Activated CD4-positive, alpha-beta T cell treated with anti-CD3 and anti-CD28 coated beads, Interleukin-2, amount 10 ng/mL, durations not matched to agents 24 days and 14 days (primary cell): ENCODE measurements around the gene SLC6A7. TPM values are rescaled to one million over a fixed set of nuclear protein-coding genes. Genes with fewer than 3 reads are reported as not detected.
A peak's percentile ranks its signal among the peaks of the same experiment; 100 is the strongest.

Source experiments
- DNase-seq: peaks from one replicate; pipeline ENCODE4 v3.0.0; 2022
- H3K27ac Mint-ChIP-seq: one replicate; pipeline ENCODE4 v1.8.0; 2022; ENCODE audit warnings: mild to moderate bottlenecking, mixed read lengths
- H3K27me3 Mint-ChIP-seq: one replicate; pipeline ENCODE4 v1.8.0; 2022; ENCODE audit warnings: mixed read lengths
- H3K36me3 Mint-ChIP-seq: one replicate; pipeline ENCODE4 v1.8.0; 2022; ENCODE audit warnings: low read depth, mild to moderate bottlenecking, mixed read lengths
- H3K4me1 Mint-ChIP-seq: one replicate; pipeline ENCODE4 v1.8.0; 2021; ENCODE audit warnings: mixed read lengths
- H3K4me3 Mint-ChIP-seq: one replicate; pipeline ENCODE4 v1.8.0; 2022; ENCODE audit warnings: mild to moderate bottlenecking, moderate library complexity, mixed read lengths
- H3K9me3 Mint-ChIP-seq: one replicate; pipeline ENCODE4 v1.8.0; 2021; ENCODE audit warnings: mixed read lengths
- intact Hi-C: fragments of 100-400 bp; cut with micrococcal nuclease; formaldehyde crosslinking; loops from one replicate; pipeline ENCODE4 v1.15.1; 2023
- total RNA-seq: library from RNA; stranded (reverse); gene quantifications from 2 replicates; pipeline ENCODE4 v1.2.3, GENCODE V29; 2022

SLC6A7 gene
- total RNA-seq, 1 donor from 2014 or later = not detected

- Mint-ChIP-seq H3K27ac (peak overlapping the region; percentile 82), H3K27me3 (peaks cover 7% of the 10 kb centered on the region), H3K36me3 (no peaks in the 10 kb centered on the region), H3K4me1 (peaks cover 28% of the 10 kb centered on the region), H3K4me3 (peak overlapping the region; percentile 42), H3K9me3 (no peaks in the 10 kb centered on the region)
- peak; percentile 80 for DNase-seq
- intact Hi-C loops = no loop called here
These were observed 40.2 kb upstream of the SLC6A7 start for GRCh38 chr5:150149618-150150017.

GRCh38 chr5:150152636-150153462, 37.0 kb upstream of the SLC6A7 start:
- DNase-seq = no peak
- H3K4me1 Mint-ChIP-seq = peaks cover 30% of the 10 kb centered on the region
- intact Hi-C loops = no loop called here
- H3K36me3 Mint-ChIP-seq = peaks cover 1% of the 10 kb centered on the region
- H3K27me3 Mint-ChIP-seq = peaks cover 31% of the 10 kb centered on the region
- H3K27ac Mint-ChIP-seq = no peak overlapping the region
- H3K4me3 Mint-ChIP-seq = no peak overlapping the region
- no peaks in the 10 kb centered on the region for H3K9me3 Mint-ChIP-seq

GRCh38 chr5:150153483-150153882, 36.4 kb upstream of the SLC6A7 start:
- Mint-ChIP-seq H3K27ac (no peak overlapping the region), H3K4me3 (no peak overlapping the region), H3K27me3 (peaks cover 31% of the 10 kb centered on the region), H3K9me3 (no peaks in the 10 kb centered on the region), H3K4me1 (peaks cover 28% of the 10 kb centered on the region), H3K36me3 (peaks cover 1% of the 10 kb centered on the region)
- DNase-seq = no peak
- intact Hi-C loops = no loop called here

DNA sequence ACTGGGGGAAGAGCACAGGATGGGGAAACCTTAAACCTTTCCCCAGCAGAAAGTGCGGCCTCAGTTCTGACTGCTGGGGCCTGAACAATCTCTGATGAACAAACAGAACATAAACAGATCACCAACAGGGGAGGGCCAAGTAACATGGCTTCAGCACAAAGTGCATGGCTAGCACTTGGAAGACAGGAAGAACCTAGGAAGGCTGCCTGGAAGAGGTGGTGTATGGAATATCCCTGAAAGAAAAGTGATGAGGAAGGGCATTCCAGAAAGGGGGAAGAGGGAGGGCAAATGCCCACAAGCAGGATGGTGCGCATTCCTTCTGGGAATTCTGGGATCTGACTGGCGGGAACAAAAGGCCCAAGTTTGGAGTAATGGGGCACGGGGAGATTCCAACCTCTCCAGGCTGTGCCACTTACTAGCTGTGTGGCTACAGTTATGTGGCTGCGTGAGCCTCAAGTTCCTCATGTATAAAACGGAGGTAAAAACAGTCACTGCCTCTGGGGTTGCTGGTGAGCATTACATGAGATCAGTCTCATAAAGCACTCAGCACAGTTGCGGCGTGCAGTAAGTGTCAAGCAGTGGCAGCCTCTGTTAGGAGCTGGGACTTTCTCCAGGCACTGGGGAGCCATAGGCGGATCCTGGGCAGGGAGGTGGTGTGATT, 35.8 kb upstream of the SLC6A7 start:
- peaks cover 1% of the 10 kb centered on the region for H3K36me3 Mint-ChIP-seq
- no peaks in the 10 kb centered on the region for H3K9me3 Mint-ChIP-seq
- H3K27me3 Mint-ChIP-seq = peaks cover 31% of the 10 kb centered on the region
- H3K27ac Mint-ChIP-seq = no peak overlapping the region
- peaks cover 23% of the 10 kb centered on the region for H3K4me1 Mint-ChIP-seq
- peak; percentile 65 for DNase-seq
- intact Hi-C loops = no loop called here
- peak overlapping the region; percentile 65 for H3K4me3 Mint-ChIP-seq

DNA sequence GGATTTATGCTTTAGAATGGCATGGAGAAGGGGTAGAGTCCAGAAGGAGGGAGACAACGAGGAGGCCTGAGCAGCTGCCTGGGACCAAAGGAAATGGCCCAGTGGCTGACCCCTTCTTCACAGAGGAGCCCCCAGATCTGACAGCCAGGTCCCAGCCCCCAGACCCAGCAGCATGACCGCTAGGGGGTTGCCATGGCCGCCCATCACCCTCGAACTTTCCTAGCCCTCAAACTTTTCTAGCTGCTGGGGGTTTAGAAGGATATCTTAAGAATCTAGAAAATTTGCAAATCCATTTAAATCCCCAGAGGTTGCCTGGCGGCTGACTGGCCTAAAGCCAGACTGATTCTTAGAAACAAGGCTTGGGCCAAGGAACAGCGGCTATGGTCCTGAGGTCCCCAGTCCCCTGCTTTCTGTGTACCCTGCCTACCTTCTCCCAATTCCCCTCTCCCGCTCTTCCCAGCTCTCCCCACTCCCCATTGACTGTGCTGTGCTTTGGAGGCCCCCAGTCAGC, 35.2 kb upstream of the SLC6A7 start:
- intact Hi-C loops = no loop called here
- Mint-ChIP-seq H3K4me3 (peak overlapping the region; percentile 65), H3K27ac (no peak overlapping the region), H3K9me3 (no peaks in the 10 kb centered on the region), H3K4me1 (peaks cover 17% of the 10 kb centered on the region), H3K36me3 (peaks cover 1% of the 10 kb centered on the region), H3K27me3 (peaks cover 31% of the 10 kb centered on the region)
- no peak for DNase-seq

DNA sequence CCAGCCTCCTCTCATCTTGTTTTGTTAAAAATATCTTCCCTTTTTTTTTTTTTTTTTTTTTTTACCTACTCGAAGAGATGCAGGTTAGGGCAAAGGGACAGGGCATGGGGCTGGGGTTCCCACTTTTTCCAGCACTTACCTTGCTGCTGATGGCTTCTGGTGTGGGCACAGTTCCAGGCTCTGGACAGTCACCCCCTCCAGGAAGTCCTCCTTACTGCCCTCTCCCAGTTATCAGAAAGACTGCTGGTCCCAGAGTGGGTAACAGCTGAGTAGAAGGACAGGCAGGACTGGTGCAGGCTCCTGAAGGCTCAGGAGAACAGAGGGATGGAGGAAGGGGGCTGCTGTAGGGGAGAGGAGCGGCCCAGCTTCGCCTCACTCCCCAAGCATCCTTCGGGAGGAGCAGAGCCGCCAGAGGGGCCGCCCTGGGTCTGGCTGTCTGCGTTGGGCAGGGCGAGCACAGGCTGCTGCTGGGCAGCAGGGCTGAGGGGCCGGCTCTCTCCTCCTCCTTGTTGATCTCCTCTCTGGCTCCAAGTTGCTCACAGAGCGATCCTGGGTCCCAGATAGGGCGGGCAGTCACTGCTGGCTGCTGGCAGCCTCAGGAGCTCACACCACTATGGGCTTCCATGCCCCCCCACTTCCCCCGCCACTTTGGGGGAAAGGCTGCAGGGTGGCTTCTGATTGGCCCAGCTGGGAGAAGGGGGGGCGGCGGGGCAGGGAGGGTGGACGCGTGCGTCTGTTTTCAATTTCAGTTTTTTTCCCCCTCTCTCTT, 34.4 kb upstream of the SLC6A7 start, which contains the start of gene PDGFRB:
PDGFRB (minus strand) TSS at position 588 of the 769 bp plus-strand sequence. CDS start 18,798 bp downstream, outside the sequence.
- intact Hi-C loops = no loop called here
- Mint-ChIP-seq H3K27me3 (peaks cover 31% of the 10 kb centered on the region), H3K9me3 (no peaks in the 10 kb centered on the region), H3K4me1 (peaks cover 11% of the 10 kb centered on the region), H3K4me3 (peak within 1 kb of the TSS; percentile 80), H3K36me3 (peaks cover 1% of the 10 kb centered on the region), H3K27ac (peak within 1 kb of the TSS; percentile 61)
- peak; percentile 73 for DNase-seq

DNA sequence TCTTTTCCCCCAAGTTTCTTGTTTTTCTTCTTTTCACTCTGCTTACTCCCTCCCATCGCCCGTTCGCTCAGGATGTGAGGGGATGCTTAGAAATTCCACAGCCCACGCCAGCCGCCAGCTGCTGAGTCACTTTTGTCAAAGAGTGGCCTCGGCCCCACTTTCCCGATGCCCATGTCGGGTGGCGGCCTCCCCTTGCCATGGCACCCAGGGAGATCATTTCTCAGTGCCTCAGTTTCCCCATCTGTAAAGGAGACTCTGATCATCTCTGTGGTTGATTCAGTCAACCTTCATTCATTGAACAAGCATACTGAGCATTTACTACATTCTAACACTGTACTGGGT, 33.9 kb upstream of the SLC6A7 start:
- H3K36me3 Mint-ChIP-seq = peaks cover 1% of the 10 kb centered on the region
- peak overlapping the region; percentile 80 for H3K4me3 Mint-ChIP-seq
- no peak for DNase-seq
- H3K9me3 Mint-ChIP-seq = no peaks in the 10 kb centered on the region
- peaks cover 31% of the 10 kb centered on the region for H3K27me3 Mint-ChIP-seq
- H3K27ac Mint-ChIP-seq = peak overlapping the region; percentile 61
- intact Hi-C loops = no loop called here
- H3K4me1 Mint-ChIP-seq = peaks cover 13% of the 10 kb centered on the region

DNA sequence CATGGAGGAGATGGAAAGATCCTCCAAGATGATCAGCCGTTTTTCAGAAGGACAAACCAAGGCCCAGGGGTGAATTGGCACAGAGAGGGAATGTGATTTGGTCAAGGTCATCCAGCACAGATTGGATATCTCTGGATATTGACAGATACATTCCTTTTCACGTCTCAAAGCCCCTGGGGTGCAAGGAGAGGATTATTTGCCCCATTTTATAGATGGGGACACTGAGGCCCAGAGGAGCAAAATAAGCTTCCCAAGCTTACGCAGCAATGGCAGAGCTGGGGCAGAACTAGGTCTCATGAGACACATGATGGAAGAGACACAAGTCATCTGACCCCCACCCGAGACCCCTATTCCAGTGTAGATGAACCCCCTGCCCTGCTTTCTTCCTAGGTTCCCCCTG, 33.3 kb upstream of the SLC6A7 start:
- no peak overlapping the region for H3K4me3 Mint-ChIP-seq
- H3K36me3 Mint-ChIP-seq = peaks cover 1% of the 10 kb centered on the region
- peaks cover 31% of the 10 kb centered on the region for H3K27me3 Mint-ChIP-seq
- H3K9me3 Mint-ChIP-seq = no peaks in the 10 kb centered on the region
- intact Hi-C loops = no loop called here
- no peak for DNase-seq
- H3K4me1 Mint-ChIP-seq = peaks cover 13% of the 10 kb centered on the region
- H3K27ac Mint-ChIP-seq = no peak overlapping the region

DNA sequence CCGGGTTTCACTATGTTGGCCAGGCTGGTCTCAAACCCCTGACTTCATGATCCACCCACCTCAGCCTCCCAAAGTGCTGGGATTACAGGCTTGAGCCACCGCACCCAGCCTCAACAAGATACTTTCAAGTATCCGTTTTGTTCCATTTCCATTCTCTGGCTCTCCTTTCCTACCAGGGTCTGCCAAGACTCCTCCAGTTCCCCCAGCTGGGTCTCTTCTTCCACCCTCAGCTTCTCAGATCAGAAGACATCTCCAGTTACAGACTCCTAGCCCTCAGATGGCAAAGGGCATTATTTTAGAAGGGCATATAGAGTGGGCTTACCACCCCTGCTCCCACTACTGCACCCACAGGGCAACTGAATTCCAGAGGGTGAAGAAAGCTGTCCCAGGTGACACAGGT, 32.7 kb upstream of the SLC6A7 start:
- H3K27ac Mint-ChIP-seq = no peak overlapping the region
- intact Hi-C loops = no loop called here

GRCh38 chr5:150158170-150158949, 31.5 kb upstream of the SLC6A7 start:
- Mint-ChIP-seq H3K4me1 (peaks cover 15% of the 10 kb centered on the region), H3K36me3 (peaks cover 1% of the 10 kb centered on the region), H3K9me3 (no peaks in the 10 kb centered on the region), H3K27ac (no peak overlapping the region), H3K27me3 (peaks cover 31% of the 10 kb centered on the region), H3K4me3 (no peak overlapping the region)
- intact Hi-C loops = no loop called here
- DNase-seq = no peak

More for the DNA sequence above, 32.7 kb upstream of the SLC6A7 start:
- Mint-ChIP-seq H3K36me3 (peaks cover 1% of the 10 kb centered on the region), H3K4me3 (no peak overlapping the region), H3K4me1 (peaks cover 15% of the 10 kb centered on the region), H3K27me3 (peaks cover 31% of the 10 kb centered on the region), H3K9me3 (no peaks in the 10 kb centered on the region)
- no peak for DNase-seq

- H3K4me3 Mint-ChIP-seq = no peak overlapping the region
- peaks cover 28% of the 10 kb centered on the region for H3K27me3 Mint-ChIP-seq
- H3K27ac Mint-ChIP-seq = no peak overlapping the region
- peaks cover 1% of the 10 kb centered on the region for H3K36me3 Mint-ChIP-seq
- intact Hi-C loops = no loop called here
- no peaks in the 10 kb centered on the region for H3K9me3 Mint-ChIP-seq
- H3K4me1 Mint-ChIP-seq = peaks cover 13% of the 10 kb centered on the region
- no peak for DNase-seq
These were observed 30.8 kb upstream of the SLC6A7 start for GRCh38 chr5:150159031-150159430.

DNA sequence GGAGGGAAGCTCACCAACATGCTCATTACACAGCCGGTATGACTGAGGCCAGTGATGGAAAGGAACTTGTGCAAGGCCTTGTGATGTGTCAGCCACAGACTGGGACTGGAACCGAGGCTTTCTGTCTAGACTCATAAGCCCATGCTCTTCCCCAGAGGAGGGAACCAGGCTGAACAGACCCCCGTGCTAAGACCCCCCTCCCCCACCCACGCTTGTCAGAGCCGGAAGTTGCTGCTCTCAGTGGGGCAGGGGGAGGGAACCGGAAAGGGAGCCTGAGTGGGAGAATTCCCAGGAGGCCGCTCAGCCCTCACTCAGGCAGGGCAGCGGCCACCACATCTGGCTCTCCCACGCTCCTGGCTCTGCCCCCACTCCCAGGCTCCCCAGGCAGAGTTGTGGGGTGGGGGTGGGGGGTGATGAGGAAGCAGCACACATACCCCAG, 30.1 kb upstream of the SLC6A7 start:
- Mint-ChIP-seq H3K27me3 (peaks cover 29% of the 10 kb centered on the region), H3K36me3 (peaks cover 1% of the 10 kb centered on the region), H3K9me3 (no peaks in the 10 kb centered on the region), H3K4me3 (no peak overlapping the region), H3K4me1 (peaks cover 9% of the 10 kb centered on the region), H3K27ac (no peak overlapping the region)
- intact Hi-C loops = loop anchor here (2.0 to 5.0 kb wide), 2 partner anchors 197 to 278 kb away; partner anchors contain the start of gene TCOF1
- no peak for DNase-seq
